ENCODE results near the gene KY.

The KY gene

GRCh38 chr3:134650431-134651346 is at the start of gene KY:
TSS of gene KY (minus strand) at chr3:134651022. CDS start at chr3:134650960, 62 bp downstream.
- Mint-ChIP-seq H3K27ac (peak within 1 kb of the TSS in 1 of 2 donors; percentile 81), H3K4me3 (peak within 1 kb of the TSS in 1 of 2 donors; percentile 62), H3K27me3 (peaks cover 71% of the 10 kb centered on the region), H3K4me1 (peaks cover 5% of the 10 kb centered on the region), H3K9me3 (no peaks in the 10 kb centered on the region)
- DNase-seq (peak in 1 of 2 donors; percentile 3), ATAC-seq (peak; percentile 44)

- no peak for DNase-seq
- Mint-ChIP-seq H3K4me3 (no peak overlapping the region), H3K9me3 (no peaks in the 10 kb centered on the region), H3K4me1 (no peaks in the 10 kb centered on the region), H3K27ac (no peak overlapping the region), H3K27me3 (peaks cover 8% of the 10 kb centered on the region)
- ATAC-seq = no peak
Observed at GRCh38 chr3:134699721-134700120, 48.9 kb upstream of the KY start.

- Mint-ChIP-seq H3K4me3 (no peak overlapping the region), H3K9me3 (no peaks in the 10 kb centered on the region), H3K27ac (no peak overlapping the region), H3K27me3 (peaks cover 8% of the 10 kb centered on the region), H3K4me1 (no peaks in the 10 kb centered on the region)
- DNase-seq (no peak), ATAC-seq (no peak)
Observed at GRCh38 chr3:134699141-134699711, 48.4 kb upstream of the KY start.

- Mint-ChIP-seq H3K27ac (no peak overlapping the region), H3K9me3 (no peaks in the 10 kb centered on the region), H3K27me3 (peaks cover 8% of the 10 kb centered on the region), H3K4me3 (no peak overlapping the region), H3K4me1 (no peaks in the 10 kb centered on the region)
- ATAC-seq (peak; percentile 16), DNase-seq (no peak)
Observed at GRCh38 chr3:134697830-134698689, 47.2 kb upstream of the KY start.

GRCh38 chr3:134696155-134696554 is 45.3 kb upstream of the KY start:
- Mint-ChIP-seq H3K9me3 (no peaks in the 10 kb centered on the region), H3K4me3 (no peak overlapping the region), H3K4me1 (no peaks in the 10 kb centered on the region), H3K27ac (no peak overlapping the region), H3K27me3 (peaks cover 8% of the 10 kb centered on the region)
- no peak for ATAC-seq
- no peak for DNase-seq

GRCh38 chr3:134694946-134695543 is 44.2 kb upstream of the KY start:
- Mint-ChIP-seq H3K9me3 (no peaks in the 10 kb centered on the region), H3K27me3 (no peaks in the 10 kb centered on the region), H3K4me1 (no peaks in the 10 kb centered on the region), H3K27ac (no peak overlapping the region), H3K4me3 (no peak overlapping the region)
- ATAC-seq (no peak), DNase-seq (no peak)

- ATAC-seq (no peak), DNase-seq (no peak)
- Mint-ChIP-seq H3K27me3 (no peaks in the 10 kb centered on the region), H3K4me1 (no peaks in the 10 kb centered on the region), H3K4me3 (no peak overlapping the region), H3K27ac (no peak overlapping the region), H3K9me3 (no peaks in the 10 kb centered on the region)
Observed at GRCh38 chr3:134694466-134694865, 43.6 kb upstream of the KY start.

GRCh38 chr3:134693804-134694203 is 43.0 kb upstream of the KY start:
- no peak for DNase-seq
- Mint-ChIP-seq H3K9me3 (no peaks in the 10 kb centered on the region), H3K4me3 (no peak overlapping the region), H3K4me1 (no peaks in the 10 kb centered on the region), H3K27me3 (no peaks in the 10 kb centered on the region), H3K27ac (no peak overlapping the region)
- no peak for ATAC-seq

- Mint-ChIP-seq H3K27me3 (no peaks in the 10 kb centered on the region), H3K4me3 (no peak overlapping the region), H3K9me3 (no peaks in the 10 kb centered on the region), H3K27ac (no peak overlapping the region), H3K4me1 (no peaks in the 10 kb centered on the region)
- ATAC-seq (no peak), DNase-seq (no peak)
Observed at GRCh38 chr3:134693226-134693625, 42.4 kb upstream of the KY start.

GRCh38 chr3:134690226-134690625 is 39.4 kb upstream of the KY start:
- DNase-seq (no peak), ATAC-seq (no peak)
- Mint-ChIP-seq H3K4me3 (no peak overlapping the region), H3K27me3 (no peaks in the 10 kb centered on the region), H3K9me3 (no peaks in the 10 kb centered on the region), H3K4me1 (no peaks in the 10 kb centered on the region), H3K27ac (no peak overlapping the region)

GRCh38 chr3:134687642-134688041 is 36.8 kb upstream of the KY start:
- ATAC-seq = no peak
- Mint-ChIP-seq H3K4me3 (no peak overlapping the region), H3K27me3 (no peaks in the 10 kb centered on the region)

GRCh38 chr3:134685929-134686802 is 35.3 kb upstream of the KY start:
- Mint-ChIP-seq H3K27me3 (no peaks in the 10 kb centered on the region), H3K4me1 (no peaks in the 10 kb centered on the region), H3K4me3 (no peak overlapping the region), H3K27ac (no peak overlapping the region), H3K9me3 (no peaks in the 10 kb centered on the region)
- no peak for DNase-seq
- ATAC-seq = no peak

More at GRCh38 chr3:134687642-134688041, 36.8 kb upstream of the KY start:
- no peak overlapping the region for H3K27ac Mint-ChIP-seq
- no peaks in the 10 kb centered on the region for H3K9me3 Mint-ChIP-seq
- DNase-seq = no peak
- H3K4me1 Mint-ChIP-seq = no peaks in the 10 kb centered on the region

GRCh38 chr3:134682196-134682880 is 31.5 kb upstream of the KY start:
- Mint-ChIP-seq H3K27ac (no peak overlapping the region), H3K4me1 (no peaks in the 10 kb centered on the region), H3K27me3 (no peaks in the 10 kb centered on the region), H3K9me3 (peaks cover under 1 to 8% of the 10 kb centered on the region in 2 donors), H3K4me3 (no peak overlapping the region)
- no peak for ATAC-seq
- no peak for DNase-seq

- DNase-seq (no peak), ATAC-seq (no peak)
- Mint-ChIP-seq H3K4me1 (no peaks in the 10 kb centered on the region), H3K9me3 (peaks cover 5 to 13% of the 10 kb centered on the region in 2 donors), H3K27ac (peak overlapping the region in 1 of 2 donors; percentile 34), H3K27me3 (no peaks in the 10 kb centered on the region), H3K4me3 (no peak overlapping the region)
Observed at GRCh38 chr3:134681522-134681900, 30.7 kb upstream of the KY start.
